Articular chondrocyte of knee joint (primary cell): ENCODE results near the gene CTSC. TPM values are rescaled to one million over a fixed set of nuclear protein-coding genes. Genes with fewer than 3 reads are reported as not detected.

Experiments used
- total RNA-seq: library from RNA; depleted of rRNA; stranded (reverse); fragments of >200 nt; gene quantifications from 2 replicates; pipeline ENCODE4 v1.2.3, GENCODE V29; 2012

Gene CTSC
- total RNA-seq, result 14.4 and 25.0 TPM in 2 replicates

DNA sequence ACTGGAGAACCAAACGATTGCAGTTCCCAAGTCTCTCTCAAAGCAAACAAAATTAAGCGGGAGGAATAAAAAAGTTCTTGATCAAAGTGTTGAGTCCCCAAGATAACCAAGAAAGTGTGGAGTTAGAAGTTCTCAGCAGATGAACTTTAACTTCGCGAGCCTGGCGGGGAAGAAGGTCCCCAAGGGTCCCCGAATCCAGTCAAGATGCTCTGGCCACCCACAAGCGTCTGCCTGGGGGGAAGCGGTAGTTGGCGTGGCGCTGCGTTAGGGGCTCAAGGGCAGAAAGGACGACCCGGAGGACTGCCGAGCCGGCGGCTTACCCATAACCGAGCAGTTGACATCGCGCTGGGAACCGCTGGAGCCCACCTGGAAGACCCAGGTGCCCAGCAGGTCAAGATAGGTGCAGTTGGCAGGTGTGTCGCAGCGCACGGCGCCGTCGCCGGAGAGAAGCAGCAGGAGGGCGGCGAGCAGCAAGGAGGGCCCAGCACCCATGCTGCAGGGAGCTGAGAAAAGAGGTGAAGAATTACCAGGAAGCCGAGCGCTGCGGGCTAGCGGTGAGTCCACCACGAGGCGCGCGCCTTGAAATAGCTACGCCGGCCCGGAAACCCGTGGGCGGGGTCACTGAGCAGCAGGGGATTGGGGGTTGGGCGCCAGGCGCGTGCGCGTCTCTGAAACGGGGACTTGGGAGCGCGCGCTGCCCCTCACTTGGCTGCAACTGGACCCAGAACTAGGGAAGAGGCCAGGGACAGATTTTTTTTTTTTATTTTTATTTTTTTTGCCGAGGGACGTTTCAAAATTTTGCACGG lies at the start of gene CTSC:
TSS of gene CTSC (minus strand) at position 556 of the 806 bp plus-strand sequence. CDS start at position 492, 64 bp downstream.

Other genes starting within 250 kb of the CTSC start
- 0.13 and 0.32 TPM in 2 replicates for gene RAB38, start 162.3 kb downstream of the CTSC start, total RNA-seq